GM12878 (cell line): Measurements from ENCODE around the gene INF2. TPM values are rescaled to one million over a fixed set of nuclear protein-coding genes. Genes with fewer than 3 reads are reported as not detected.

Source experiments
- ATAC-seq: fragments of 200-7000 bp; cut with Tn5 transposase; 3 replicates; pipeline ENCODE4 v1.9.1; 2020; ENCODE audit warnings: mild to moderate bottlenecking, moderate library complexity
- BruUV-seq: library from RNA; stranded (reverse); fragments of 400-500 nt; replicated peaks from 2 replicates; lab custom pipeline; 2021; lab: Mats Ljungman, UMichigan
- CTCF ChIA-PET: fragments of 300-600 bp; sonication (Branson Sonifier 250); formaldehyde crosslinking; extraction: SDS; loops from one replicate; lab custom pipeline; 2021; ENCODE audit warnings: inconsistent platforms; lab: Yijun Ruan, JAX
- POLR2A ChIA-PET: fragments of 350-600 bp; formaldehyde crosslinking; extraction: SDS; loops from one replicate; lab custom pipeline; 2021; ENCODE audit warnings: inconsistent platforms; lab: Charles Lee
- RAD21 ChIA-PET: fragments of 300-600 bp; sonication (Branson Sonifier 250); formaldehyde crosslinking; loops from one replicate; lab custom pipeline; 2023; ENCODE audit warnings: antibody characterized with exemption; ENCODE audit not compliant: unreplicated experiment; lab: Charles Lee
- SMC1A ChIA-PET: fragments of 300-600 bp; sonication (Branson Sonifier 250); formaldehyde crosslinking; loops from one replicate; lab custom pipeline; 2023; ENCODE audit not compliant: unreplicated experiment, uncharacterized antibody; lab: Charles Lee
- DNase-seq: peaks from one replicate; pipeline ENCODE4 v3.0.0-alpha.2; 2011; ENCODE audit warnings: low read depth, low spot score
- FAIRE-seq: peaks from 3 replicates; lab custom pipeline; 2011; peaks lifted over from hg19 to GRCh38; lab: Jason Lieb, UNC
- H2AFZ ChIP-seq: 2 replicates; pipeline ENCODE4 v1.6.0; 2011; ENCODE audit warnings: low read depth, low read length, control low read depth; ENCODE audit not compliant: control insufficient read depth
- H3K27ac ChIP-seq: 2 replicates; pipeline ENCODE4 v1.5.1; 2011; ENCODE audit warnings: control low read depth; ENCODE audit not compliant: control insufficient read depth, insufficient read depth
- H3K27me3 ChIP-seq, 2 experiments: replicated peaks in 1 of 2; 2 replicates each; pipeline versions ENCODE4 v1.6.0 to v1.6.1; 2011; ENCODE audit warnings: low read length in 1 of 2; ENCODE audit not compliant: control insufficient read depth in 2 of 2, insufficient read depth in 2 of 2
- H3K36me3 ChIP-seq, 2 experiments: 2 replicates each; pipeline ENCODE4 v1.5.1; 2011; ENCODE audit warnings: low read length in 1 of 2; ENCODE audit not compliant: control insufficient read depth in 2 of 2, insufficient read depth in 2 of 2
- H3K4me1 ChIP-seq: 2 replicates; pipeline ENCODE4 v1.6.1; 2011; ENCODE audit warnings: mild to moderate bottlenecking, low read length, moderate library complexity, mixed read lengths; ENCODE audit not compliant: control insufficient read depth, insufficient read depth
- H3K4me2 ChIP-seq: 2 replicates; pipeline ENCODE4 v1.6.0; 2011; ENCODE audit warnings: control low read depth; ENCODE audit not compliant: control insufficient read depth, insufficient read depth
- H3K4me3 ChIP-seq: fragments of 200-600 bp; sonication (generic); 2 replicates; pipeline ENCODE4 v1.5.1; 2016
- H3K79me2 ChIP-seq: 2 replicates; pipeline ENCODE4 v1.6.0; 2011; ENCODE audit warnings: low read length; ENCODE audit not compliant: control insufficient read depth, insufficient read depth
- H3K9ac ChIP-seq: 2 replicates; pipeline ENCODE4 v1.8.0; 2011; ENCODE audit warnings: low read length, control low read depth, mixed read lengths; ENCODE audit not compliant: control insufficient read depth, insufficient read depth
- H3K9me3 ChIP-seq: replicated peaks from 3 replicates; pipeline ENCODE4 v1.5.1; 2011; ENCODE audit warnings: mild to moderate bottlenecking, low read length; ENCODE audit not compliant: control insufficient read depth, insufficient read depth
- H4K20me1 ChIP-seq: 2 replicates; pipeline ENCODE4 v1.6.0; 2011; ENCODE audit not compliant: control insufficient read depth, insufficient read depth
- E2F8 ChIP-seq: fragments of 450-650 bp; IDR thresholded peaks from 2 replicates; pipeline ENCODE4 v1.6.1; 2018; ENCODE audit warnings: mild to moderate bottlenecking, low read depth, moderate library complexity; ENCODE audit not compliant: partially characterized antibody
- EED ChIP-seq: sonication (generic); IDR thresholded peaks from 2 replicates; pipeline ENCODE4 v1.6.1; 2016; ENCODE audit warnings: antibody characterized with exemption, low read depth
- ETV6 ChIP-seq, 2 experiments: fragments of 450-650 bp in 1 of 2; IDR thresholded peaks in 1 of 2; conservative IDR thresholded peaks in 1 of 2; 2 replicates each; pipeline ENCODE4 v1.6.1; 2014; ENCODE audit warnings: antibody characterized with exemption in 1 of 2, borderline replicate concordance in 1 of 2, low read depth in 1 of 2, mild to moderate bottlenecking in 1 of 2, moderate library complexity in 1 of 2
- GATAD2B ChIP-seq: fragments of 450-650 bp; conservative IDR thresholded peaks from 2 replicates; pipeline ENCODE4 v1.6.1; 2017; ENCODE audit warnings: low read depth, mild to moderate bottlenecking, moderate library complexity
- IKZF1 ChIP-seq: fragments of 450-650 bp; conservative IDR thresholded peaks from 2 replicates; pipeline ENCODE4 v1.6.1; 2017; ENCODE audit warnings: antibody characterized with exemption, mild to moderate bottlenecking
- NBN ChIP-seq: fragments of 450-650 bp; IDR thresholded peaks from 2 replicates; pipeline ENCODE4 v1.6.1; 2016
- NFYB ChIP-seq: IDR thresholded peaks from 2 replicates; pipeline ENCODE4 v1.6.1; 2011; ENCODE audit warnings: low read depth, mild to moderate bottlenecking, low read length, improper control_type of control experiment, moderate library complexity; ENCODE audit not compliant: insufficient read depth
- PKNOX1 ChIP-seq: fragments of 450-650 bp; IDR thresholded peaks from 2 replicates; pipeline ENCODE4 v1.6.1; 2016; ENCODE audit warnings: mild to moderate bottlenecking
- POLR2AphosphoS2 ChIP-seq: IDR thresholded peaks from 2 replicates; pipeline ENCODE4 v1.6.1; 2011; ENCODE audit warnings: low read depth, mild to moderate bottlenecking, low read length, improper control_type of control experiment, moderate library complexity
- POLR2AphosphoS5 ChIP-seq: IDR thresholded peaks from 2 replicates; pipeline ENCODE4 v1.6.1; 2011; ENCODE audit warnings: mild to moderate bottlenecking, low read length, inconsistent platforms
- SP1 ChIP-seq: IDR thresholded peaks from one replicate; pipeline ENCODE4 v1.6.1; 2011; ENCODE audit warnings: low read depth, low read length
- SUZ12 ChIP-seq: fragments of 200-600 bp; sonication (generic); IDR thresholded peaks from one replicate; pipeline ENCODE4 v1.6.1; 2018; ENCODE audit warnings: antibody characterized with exemption, mild to moderate bottlenecking; ENCODE audit not compliant: unreplicated experiment
- ZSCAN29 ChIP-seq: fragments of 450-650 bp; IDR thresholded peaks from 2 replicates; pipeline ENCODE4 v1.6.1; 2017; ENCODE audit warnings: mild to moderate bottlenecking, moderate library complexity
- WGBS: methylation state at CpG from one replicate; pipeline ENCODE4 v1.1.6; 2016; ENCODE audit warnings: low lambda C conversion rate; ENCODE audit not compliant: insufficient replicate concordance, insufficient coverage; ENCODE audit errors: missing lambda C conversion rate; 5-methylcytosine and 5-hydroxymethylcytosine counted together
- in situ Hi-C: fragments of 300-500 bp; cut with MboI; formaldehyde crosslinking; loops from 9 replicates; pipeline ENCODE4 v1.14.3; 2018; ENCODE audit warnings: mixed read lengths
- intact Hi-C: fragments of 100-400 bp; cut with micrococcal nuclease; formaldehyde crosslinking; loops from one replicate; pipeline ENCODE4 v1.14.2; 2022; ENCODE audit not compliant: unreplicated experiment
- polyA plus RNA-seq, 11 experiments: library from polyadenylated mRNA; depleted of rRNA in 4 of 11; unstranded in 6 of 11; stranded (reverse) in 5 of 11; fragments of >200 nt; fragmentation: Nextera tagmentation in 4 of 11; fragmentation: Illumina TruSeq in 1 of 11; extraction: Ambion mirVana in 4 of 11; extraction: Trizol in 1 of 11; gene quantifications; 1 replicate in 1 of 11; 2 replicates in 10 of 11; pipeline versions ENCODE4 v1.2.1 to v1.2.3, GENCODE V29; 2011 to 2016; ENCODE audit warnings: inconsistent platforms in 2 of 11, missing spikeins in 2 of 11, low read depth in 1 of 11
- total RNA-seq, 4 experiments: library from RNA; depleted of rRNA in 3 of 4; stranded (reverse); fragments of >200 nt in 3 of 4; fragmentation: Illumina TruSeq in 1 of 4; extraction: Trizol in 1 of 4; gene quantifications; 2 replicates each; pipeline versions ENCODE4 v1.2.1 to v1.2.3, GENCODE V29; 2013 to 2021

Gene INF2
- total and polyA plus RNA-seq, 10 of the 15 experiments (the other 5 are each of a cell fraction or from before 2014, with no cell fraction given) = 0.72 to 43.2 (median 8.3) TPM

GRCh38 chr14:104718147-104718546 is 28.7 kb downstream of the INF2 start:
- no peak overlapping the region for H3K4me3 ChIP-seq
- WGBS = 78% methylated on average over 5 of the region's 10 CpGs
- no TSS peak for BruUV-seq
- no peaks in the 10 kb centered on the region for H3K36me3 ChIP-seq
- RAD21 ChIA-PET = no interaction called here
- H4K20me1 ChIP-seq = no peaks in the 10 kb centered on the region
- no peak overlapping the region for H2AFZ ChIP-seq
- intact Hi-C loops (no loop called here), in situ Hi-C loops (no loop called here)
- no peaks in the 10 kb centered on the region for H3K27me3 ChIP-seq
- no peaks in the 10 kb centered on the region for H3K79me2 ChIP-seq
- H3K4me1 ChIP-seq = no peaks in the 10 kb centered on the region
- H3K4me2 ChIP-seq = no peak overlapping the region
- no peak overlapping the region for H3K9ac ChIP-seq
- POLR2A ChIA-PET = no interaction called here
- CTCF ChIA-PET = no interaction called here
- FAIRE-seq (no peak), ATAC-seq (no peak), DNase-seq (no peak)
- SMC1A ChIA-PET = no interaction called here
- no peak overlapping the region for H3K27ac ChIP-seq
- TF ChIP-seq GATAD2B (no peak), SP1 (no peak), PKNOX1 (no peak), NBN (no peak), SUZ12 (no peak), POLR2AphosphoS2 (no peak), IKZF1 (no peak), EED (no peak)
- no peaks in the 10 kb centered on the region for H3K9me3 ChIP-seq

GRCh38 chr14:104718871-104719270 is 29.5 kb downstream of the INF2 start:
- FAIRE-seq (no peak), ATAC-seq (no peak), DNase-seq (no peak)
- in situ Hi-C loops (no loop called here), intact Hi-C loops (no loop called here)
- Histone ChIP-seq H3K27me3 (no peaks in the 10 kb centered on the region), H3K27ac (no peak overlapping the region), H2AFZ (no peak overlapping the region), H3K4me3 (no peak overlapping the region), H3K9ac (no peak overlapping the region), H3K36me3 (no peaks in the 10 kb centered on the region), H3K4me2 (no peak overlapping the region), H3K4me1 (no peaks in the 10 kb centered on the region), H3K79me2 (no peaks in the 10 kb centered on the region), H3K9me3 (no peaks in the 10 kb centered on the region), H4K20me1 (no peaks in the 10 kb centered on the region)
- POLR2A ChIA-PET = no interaction called here
- TF ChIP-seq E2F8 = no peak
- no peak for TF ChIP-seq POLR2AphosphoS2
- no peak for TF ChIP-seq ETV6 (conservative IDR thresholded peaks at IDR 0.05 in 1 of 2, IDR thresholded peaks at IDR 0.05 in 1 of 2; ENCODE audit: borderline replicate concordance in 1 of 2, low read depth in 1 of 2)
- TF ChIP-seq IKZF1 = no peak
- TF ChIP-seq POLR2AphosphoS5 = no peak
- TF ChIP-seq ZSCAN29 = no peak
- TF ChIP-seq NFYB = no peak
- RAD21 ChIA-PET = no interaction called here
- WGBS = 71% methylated on average over 11 of the region's 11 CpGs
- SMC1A ChIA-PET = no interaction called here
- no TSS peak for BruUV-seq
- CTCF ChIA-PET = no interaction called here
